Common myeloid progenitor, CD34-positive (primary cell): ENCODE data around the gene PPP1R26.

Source experiments
- CTCF ChIA-PET: fragments of 350-600 bp; sonication (Branson Sonifier 250); formaldehyde crosslinking; loops from one replicate; lab custom pipeline; 2021; ENCODE audit warnings: antibody characterized with exemption; lab: Charles Lee
- POLR2A ChIA-PET: fragments of 350-600 bp; sonication (Branson Sonifier 250); formaldehyde crosslinking; loops from one replicate; lab custom pipeline; 2021; ENCODE audit warnings: antibody characterized with exemption; lab: Charles Lee
- DNase-seq, 3 donors: peaks; one replicate each; pipeline versions ENCODE4 v3.0.0 to v3.0.0-alpha.2; 2013
- H3K27ac ChIP-seq, 2 experiments: 1 replicate in 1 of 2; 2 replicates in 1 of 2; pipeline ENCODE4 v1.7.0; 2013; ENCODE audit warnings: inconsistent platforms in 2 of 2, low read length in 2 of 2, mild to moderate bottlenecking in 2 of 2, low read depth in 1 of 2, moderate library complexity in 1 of 2; ENCODE audit not compliant: severe bottlenecking in 2 of 2, insufficient read depth in 1 of 2, poor library complexity in 1 of 2
- H3K27me3 ChIP-seq, 5 experiments: replicated peaks in 2 of 5; 1 replicate in 3 of 5; 2 replicates in 2 of 5; pipeline versions ENCODE4 v1.6.1 to v1.7.0; 2013; ENCODE audit warnings: low read length in 4 of 5, mild to moderate bottlenecking in 2 of 5, moderate library complexity in 2 of 5, inconsistent platforms in 1 of 5; ENCODE audit not compliant: insufficient read depth in 5 of 5, control insufficient read depth in 4 of 5
- H3K36me3 ChIP-seq, 4 experiments: 1 replicate in 2 of 4; 2 replicates in 2 of 4; pipeline versions ENCODE4 v1.6.1 to v1.7.0; 2013; ENCODE audit warnings: low read length in 3 of 4, control low read depth in 1 of 4, mild to moderate bottlenecking in 1 of 4; ENCODE audit not compliant: control insufficient read depth in 4 of 4, insufficient read depth in 4 of 4
- H3K4me1 ChIP-seq, 4 experiments: 1 replicate in 3 of 4; 2 replicates in 1 of 4; pipeline versions ENCODE4 v1.6.1 to v1.7.1; 2013; ENCODE audit warnings: low read length in 3 of 4, mild to moderate bottlenecking in 3 of 4, control low read depth in 1 of 4, inconsistent platforms in 1 of 4, moderate library complexity in 1 of 4; ENCODE audit not compliant: control insufficient read depth in 4 of 4, insufficient read depth in 4 of 4; ENCODE audit errors: control extremely low read depth in 1 of 4
- H3K4me3 ChIP-seq, 7 experiments: 1 replicate in 4 of 7; 2 replicates in 3 of 7; pipeline versions ENCODE4 v1.5.1 to v1.7.0; 2013; ENCODE audit warnings: mild to moderate bottlenecking in 7 of 7, low read length in 6 of 7, moderate library complexity in 6 of 7, inconsistent platforms in 2 of 7, low read depth in 2 of 7, control low read depth in 1 of 7; ENCODE audit not compliant: insufficient read depth in 4 of 7, control insufficient read depth in 1 of 7; ENCODE audit errors: extremely low read depth in 1 of 7
- H3K9me3 ChIP-seq, 5 experiments: 1 replicate in 4 of 5; 2 replicates in 1 of 5; pipeline versions ENCODE4 v1.6.1 to v1.7.1; 2013; ENCODE audit warnings: low read length in 4 of 5, mild to moderate bottlenecking in 2 of 5, inconsistent platforms in 1 of 5, low read depth in 1 of 5, moderate library complexity in 1 of 5; ENCODE audit not compliant: control insufficient read depth in 4 of 5, insufficient read depth in 2 of 5; ENCODE audit errors: control extremely low read depth in 1 of 5
- WGBS: methylation state at CpG from one replicate; pipeline ENCODE4 v1.1.5; 2013; ENCODE audit not compliant: insufficient coverage; 5-methylcytosine and 5-hydroxymethylcytosine counted together

Gene PPP1R26

GRCh38 chr9:135461936-135462335 is 17.6 kb upstream of the PPP1R26 start:
- Histone ChIP-seq H3K4me1 (no peaks in the 10 kb centered on the region), H3K27ac (no peak overlapping the region), H3K9me3 (no peaks in the 10 kb centered on the region), H3K36me3 (no peaks in the 10 kb centered on the region), H3K4me3 (no peak overlapping the region), H3K27me3 (peaks cover 0 to 2% (median 0%) of the 10 kb centered on the region in 5 experiments)
- ChIA-PET POLR2A (no interaction called here), CTCF (no interaction called here)
- WGBS, result 90% methylated on average over 11 of the region's 11 CpGs
- no peak for DNase-seq

- no peak for DNase-seq
- 100% methylated on average over 2 of the region's 3 CpGs for WGBS
Measured at GRCh38 chr9:135463140-135463539, 16.4 kb upstream of the PPP1R26 start.

GRCh38 chr9:135464181-135464580 is 15.4 kb upstream of the PPP1R26 start:
- no peaks in the 10 kb centered on the region for H3K9me3 ChIP-seq
- WGBS, result 93% methylated on average over 7 of the region's 7 CpGs

More at GRCh38 chr9:135463140-135463539, 16.4 kb upstream of the PPP1R26 start:
- H3K36me3 ChIP-seq, result no peaks in the 10 kb centered on the region
- CTCF ChIA-PET, result interaction anchor here (0.9 kb wide), 1 partner anchor 39 kb away, joined by 3 read pairs; no protein-coding TSS in a partner anchor
- no peak overlapping the region for H3K4me3 ChIP-seq
- H3K27me3 ChIP-seq, result peaks cover 0 to 1% (median 0%) of the 10 kb centered on the region in 5 experiments
- H3K27ac ChIP-seq, result no peak overlapping the region
- POLR2A ChIA-PET, result no interaction called here
- no peaks in the 10 kb centered on the region for H3K9me3 ChIP-seq
- no peaks in the 10 kb centered on the region for H3K4me1 ChIP-seq

GRCh38 chr9:135468854-135469521 is 10.6 kb upstream of the PPP1R26 start:
- DNase-seq, result no peak
- Histone ChIP-seq H3K4me1 (peaks cover 0 to 5% (median 0%) of the 10 kb centered on the region in 4 experiments), H3K27ac (peak overlapping the region in 1 of 2 experiments; percentile 54), H3K4me3 (peak overlapping the region in 2 of 7 experiments; percentile 7 to 24), H3K9me3 (no peaks in the 10 kb centered on the region), H3K36me3 (no peaks in the 10 kb centered on the region), H3K27me3 (no peaks in the 10 kb centered on the region)
- ChIA-PET POLR2A (no interaction called here), CTCF (interaction anchor here (1.3 kb wide), 1 partner anchor 32 kb away, joined by 3 read pairs; no protein-coding TSS in a partner anchor)
- 64% methylated on average over 16 of the region's 16 CpGs for WGBS

More at GRCh38 chr9:135464181-135464580, 15.4 kb upstream of the PPP1R26 start:
- Histone ChIP-seq H3K27me3 (peaks cover 0 to 1% (median 0%) of the 10 kb centered on the region in 5 experiments), H3K4me3 (no peak overlapping the region), H3K4me1 (peaks cover 0 to 4% (median 0%) of the 10 kb centered on the region in 4 experiments), H3K27ac (no peak overlapping the region), H3K36me3 (no peaks in the 10 kb centered on the region)
- no peak for DNase-seq
- ChIA-PET POLR2A (no interaction called here), CTCF (no interaction called here)

- ChIA-PET CTCF (interaction anchor here (1.4 kb wide), 1 partner anchor 32 kb away, joined by 4 read pairs; no protein-coding TSS in a partner anchor), POLR2A (no interaction called here)
- DNase-seq, result no peak
Measured at GRCh38 chr9:135471791-135472640, 7.6 kb upstream of the PPP1R26 start.

GRCh38 chr9:135473972-135474543 is 5.5 kb upstream of the PPP1R26 start:
- H3K36me3 ChIP-seq, result no peaks in the 10 kb centered on the region
- H3K4me3 ChIP-seq, result no peak overlapping the region
- POLR2A ChIA-PET, result no interaction called here
- no peaks in the 10 kb centered on the region for H3K9me3 ChIP-seq
- H3K27me3 ChIP-seq, result peaks cover 0 to 2% (median 0%) of the 10 kb centered on the region in 5 experiments
- no peak overlapping the region for H3K27ac ChIP-seq
- WGBS, result 81% methylated on average over 11 of the region's 12 CpGs
- DNase-seq, result no peak
- CTCF ChIA-PET, result interaction anchor here (1.2 kb wide), 1 partner anchor 14 kb away, joined by 4 read pairs; no protein-coding TSS in a partner anchor
- H3K4me1 ChIP-seq, result peaks cover 0 to 6% (median 3%) of the 10 kb centered on the region in 4 experiments

More at GRCh38 chr9:135471791-135472640, 7.6 kb upstream of the PPP1R26 start:
- H3K36me3 ChIP-seq, result no peaks in the 10 kb centered on the region
- peaks cover 0 to 5% (median 0%) of the 10 kb centered on the region in 4 experiments for H3K4me1 ChIP-seq
- H3K27me3 ChIP-seq, result no peaks in the 10 kb centered on the region
- H3K27ac ChIP-seq, result no peak overlapping the region
- H3K4me3 ChIP-seq, result no peak overlapping the region
- no peaks in the 10 kb centered on the region for H3K9me3 ChIP-seq
- 94% methylated on average over 19 of the region's 23 CpGs for WGBS
